Transverse colon (tissue), 4 donors: ENCODE results near the gene LHFPL3. TPM values are rescaled to one million over a fixed set of nuclear protein-coding genes. Genes with fewer than 3 reads are reported as not detected.

Source experiments
- DNase-seq: peaks from one replicate; pipeline ENCODE4 v3.0.0-alpha.2; 2019
- H3K27ac ChIP-seq, 4 donors: fragments of 200-600 bp; sonication (generic); 2 replicates each; pipeline ENCODE4 v1.5.1; 2016 to 2018; ENCODE audit warnings: inconsistent platforms in 4 of 4
- H3K27me3 ChIP-seq: fragments of 200-600 bp; sonication (generic); 2 replicates; pipeline ENCODE4 v1.5.1; 2017; ENCODE audit warnings: inconsistent platforms
- H3K36me3 ChIP-seq, 4 donors: fragments of 200-600 bp; sonication (generic); 2 replicates each; pipeline ENCODE4 v1.5.1; 2017 to 2019; ENCODE audit warnings: inconsistent platforms in 4 of 4
- H3K4me1 ChIP-seq, 4 donors: fragments of 200-600 bp; sonication (generic); 2 replicates each; pipeline ENCODE4 v1.5.1; 2017 to 2020; ENCODE audit warnings: inconsistent platforms in 4 of 4
- H3K4me3 ChIP-seq, 4 donors: fragments of 200-600 bp; sonication (generic); 1 replicate in 1 of 4; 2 replicates in 3 of 4; pipeline versions ENCODE4 v1.5.1 to v1.6.1; 2017 to 2019; ENCODE audit warnings: inconsistent platforms in 4 of 4
- H3K9me3 ChIP-seq, 2 donors: fragments of 200-600 bp; sonication (generic); 2 replicates each; pipeline ENCODE4 v1.5.1; 2017 to 2019; ENCODE audit warnings: inconsistent platforms in 2 of 2
- CTCF ChIP-seq, 5 experiments: fragments of 200-600 bp in 3 of 5; fragments of 450-650 bp in 2 of 5; sonication (generic) in 3 of 5; IDR thresholded peaks; 1 replicate in 2 of 5; 2 replicates in 3 of 5; pipeline ENCODE4 v1.5.1; 2016 to 2017; ENCODE audit warnings: antibody characterized with exemption in 5 of 5, inconsistent platforms in 3 of 5, mild to moderate bottlenecking in 2 of 5, moderate library complexity in 1 of 5
- EP300 ChIP-seq: sonication (generic); formaldehyde crosslinking; IDR thresholded peaks from one replicate; pipeline ENCODE4 v1.6.1; 2017; ENCODE audit warnings: antibody characterized with exemption, low read depth
- POLR2A ChIP-seq: fragments of 450-650 bp; IDR thresholded peaks from one replicate; pipeline ENCODE4 v1.6.1; 2016; ENCODE audit warnings: antibody characterized with exemption, mild to moderate bottlenecking, moderate library complexity
- POLR2AphosphoS5 ChIP-seq, 3 donors: sonication (generic); formaldehyde crosslinking; IDR thresholded peaks; one replicate each; pipeline ENCODE4 v1.6.1; 2016; ENCODE audit warnings: antibody characterized with exemption in 3 of 3
- WGBS, 2 donors: methylation state at CpG; one replicate each; pipeline ENCODE4 v1.1.5; 2018; ENCODE audit warnings: low coverage in 1 of 2; 5-methylcytosine and 5-hydroxymethylcytosine counted together
- in situ Hi-C, 4 donors: fragments of 200-750 bp; cut with MboI; loops; one replicate each; pipeline versions ENCODE4 v1.15.0 to v1.15.1; 2017; ENCODE audit warnings: low sequenced_read_pairs in 3 of 4, low pct_ligation_motif_present in 1 of 4, low pct_unique_long_range_greater_than_20kb in 1 of 4
- intact Hi-C: fragments of 100-400 bp; cut with DNase I; formaldehyde crosslinking; loops from one replicate; pipeline ENCODE4 v1.15.1; 2023; ENCODE audit warnings: low total_unique reads
- total RNA-seq, 4 donors: library from RNA; depleted of rRNA; stranded (reverse); fragments of >200 nt; gene quantifications; one replicate each; pipeline ENCODE4 v1.1.0, GENCODE V29; 2016

LHFPL3 gene
- total RNA-seq, 4 donors from 2014 or later = 0.27 to 0.80 (median 0.32) TPM; not detected in 1

- WGBS, 2 donors = 81 to 84% methylated on average over 6 of the region's 6 CpGs
- in situ Hi-C loops = no loop called here
- no peak for DNase-seq
- Histone ChIP-seq H3K4me1 (no peaks in the 10 kb centered on the region), H3K27ac (no peak overlapping the region), H3K27me3 (no peaks in the 10 kb centered on the region), H3K36me3 (no peaks in the 10 kb centered on the region), H3K9me3 (no peaks in the 10 kb centered on the region), H3K4me3 (no peak overlapping the region)
- intact Hi-C loops = no loop called here
- no peak for TF ChIP-seq EP300
- no peak for TF ChIP-seq POLR2AphosphoS5 (IDR thresholded peaks at IDR 0.05)
- TF ChIP-seq CTCF (IDR thresholded peaks at IDR 0.05) = no peak
- TF ChIP-seq POLR2A = no peak
Measured at GRCh38 chr7:104416866-104417393, 88.5 kb downstream of the LHFPL3 start.

- Histone ChIP-seq H3K9me3 (no peaks in the 10 kb centered on the region), H3K27ac (no peak overlapping the region), H3K4me3 (no peak overlapping the region), H3K4me1 (no peaks in the 10 kb centered on the region), H3K36me3 (no peaks in the 10 kb centered on the region), H3K27me3 (no peaks in the 10 kb centered on the region)
- intact Hi-C loops (no loop called here), in situ Hi-C loops (no loop called here)
- 60 to 83% methylated on average over 1 of the region's 1 CpG for WGBS, 2 donors
- no peak for TF ChIP-seq POLR2AphosphoS5 (IDR thresholded peaks at IDR 0.05)
- TF ChIP-seq EP300 = no peak
- TF ChIP-seq CTCF (IDR thresholded peaks at IDR 0.05) = no peak
- no peak for TF ChIP-seq POLR2A
- DNase-seq = no peak
Measured at GRCh38 chr7:104431930-104432329, 103.5 kb downstream of the LHFPL3 start.

- in situ Hi-C loops = no loop called here
- no peaks in the 10 kb centered on the region for H3K9me3 ChIP-seq
- no peak overlapping the region for H3K4me3 ChIP-seq
- no peaks in the 10 kb centered on the region for H3K36me3 ChIP-seq
- WGBS, 2 donors = 88 to 90% methylated on average over 2 of the region's 2 CpGs
- no peak for DNase-seq
- no peaks in the 10 kb centered on the region for H3K4me1 ChIP-seq
- no peaks in the 10 kb centered on the region for H3K27me3 ChIP-seq
- no peak overlapping the region for H3K27ac ChIP-seq
- TF ChIP-seq CTCF (IDR thresholded peaks at IDR 0.05) = no peak
- no peak for TF ChIP-seq POLR2AphosphoS5 (IDR thresholded peaks at IDR 0.05)
- no peak for TF ChIP-seq EP300
- no peak for TF ChIP-seq POLR2A
- intact Hi-C loops = no loop called here
Measured at GRCh38 chr7:104434129-104434528, 105.7 kb downstream of the LHFPL3 start.

GRCh38 chr7:104442481-104442880, 114.1 kb downstream of the LHFPL3 start:
- H3K4me1 ChIP-seq = no peaks in the 10 kb centered on the region
- 50 to 67% methylated on average over 1 of the region's 1 CpG for WGBS, 2 donors
- in situ Hi-C loops (no loop called here), intact Hi-C loops (no loop called here)
- DNase-seq = no peak
- H3K27me3 ChIP-seq = no peaks in the 10 kb centered on the region
- no peak overlapping the region for H3K4me3 ChIP-seq
- H3K9me3 ChIP-seq = no peaks in the 10 kb centered on the region
- no peaks in the 10 kb centered on the region for H3K36me3 ChIP-seq
- H3K27ac ChIP-seq = no peak overlapping the region
- no peak for TF ChIP-seq POLR2A
- no peak for TF ChIP-seq EP300
- TF ChIP-seq CTCF (IDR thresholded peaks at IDR 0.05) = no peak
- no peak for TF ChIP-seq POLR2AphosphoS5 (IDR thresholded peaks at IDR 0.05)
